WTC11 (cell line): ENCODE results near the gene HIP1R. TPM values are rescaled to one million over a fixed set of nuclear protein-coding genes. Genes with fewer than 3 reads are reported as not detected.

Experiments
- ATAC-seq: fragments of 200-7000 bp; cut with Tn5 transposase; 2 replicates; pipeline ENCODE4 v1.10.0; 2021; ENCODE audit warnings: mild to moderate bottlenecking, moderate library complexity
- CTCF ChIA-PET: fragments of 300-600 bp; sonication (Branson Sonifier 250); formaldehyde crosslinking; loops from one replicate; lab custom pipeline; 2021; ENCODE audit warnings: antibody characterized with exemption; lab: Charles Lee
- POLR2A ChIA-PET: fragments of 350-600 bp; sonication (Branson Sonifier 250); formaldehyde crosslinking; loops from one replicate; lab custom pipeline; 2021; ENCODE audit warnings: antibody characterized with exemption; lab: Charles Lee
- DNase-seq: peaks from one replicate; pipeline ENCODE4 v3.0.0; 2021; ENCODE audit warnings: low spot score
- H3K27ac Mint-ChIP-seq: 2 replicates; pipeline ENCODE4 v1.8.0; 2021; ENCODE audit warnings: mixed read lengths
- H3K27me3 Mint-ChIP-seq: 2 replicates; pipeline ENCODE4 v1.8.0; 2021; ENCODE audit warnings: low read depth, mild to moderate bottlenecking, moderate library complexity, mixed read lengths
- H3K36me3 Mint-ChIP-seq: 2 replicates; pipeline ENCODE4 v1.8.0; 2021; ENCODE audit warnings: mixed read lengths
- H3K4me1 Mint-ChIP-seq: 2 replicates; pipeline ENCODE4 v1.8.0; 2022; ENCODE audit warnings: mixed read lengths
- H3K4me3 Mint-ChIP-seq: 2 replicates; pipeline ENCODE4 v1.8.0; 2021; ENCODE audit warnings: mild to moderate bottlenecking, moderate library complexity, mixed read lengths
- H3K9me3 Mint-ChIP-seq: 2 replicates; pipeline ENCODE4 v1.8.0; 2021; ENCODE audit warnings: mixed read lengths
- CREM ChIP-seq: sonication (generic); formaldehyde crosslinking; IDR thresholded peaks from 2 replicates; pipeline ENCODE4 v1.8.1; 2022; ENCODE audit warnings: mild to moderate bottlenecking, missing genetic modification reagents, moderate library complexity
- ESRRA ChIP-seq: sonication (generic); formaldehyde crosslinking; IDR thresholded peaks from 2 replicates; pipeline ENCODE4 v1.8.1; 2022; ENCODE audit warnings: mild to moderate bottlenecking, missing genetic modification reagents, borderline replicate concordance
- ETV6 ChIP-seq: sonication (generic); formaldehyde crosslinking; IDR thresholded peaks from 2 replicates; pipeline ENCODE4 v1.8.1; 2022; ENCODE audit warnings: mild to moderate bottlenecking, missing genetic modification reagents
- GTF2I ChIP-seq: fragments of 250-450 bp; sonication (Bioruptor Pico); conservative IDR thresholded peaks from 2 replicates; pipeline ENCODE4 v1.4.0; 2021; ENCODE audit warnings: mild to moderate bottlenecking
- IRF2 ChIP-seq: sonication (generic); formaldehyde crosslinking; IDR thresholded peaks from 2 replicates; pipeline ENCODE4 v1.8.0; 2022; ENCODE audit warnings: low read depth, missing genetic modification reagents, borderline replicate concordance
- MXD4 ChIP-seq: fragments of 250-450 bp; sonication (Bioruptor Pico); IDR thresholded peaks from 2 replicates; pipeline ENCODE4 v1.8.0; 2021; ENCODE audit warnings: mild to moderate bottlenecking, moderate library complexity, borderline replicate concordance
- NFE2L1 ChIP-seq: sonication (generic); formaldehyde crosslinking; IDR thresholded peaks from 2 replicates; pipeline ENCODE4 v1.8.1; 2023; ENCODE audit warnings: missing genetic modification reagents
- RELA ChIP-seq: sonication (generic); formaldehyde crosslinking; IDR thresholded peaks from 2 replicates; pipeline ENCODE4 v1.8.1; 2022; ENCODE audit warnings: missing genetic modification reagents, mild to moderate bottlenecking, borderline replicate concordance
- TCF7 ChIP-seq: sonication (generic); formaldehyde crosslinking; IDR thresholded peaks from 2 replicates; pipeline ENCODE4 v1.8.0; 2022; ENCODE audit warnings: mild to moderate bottlenecking, low read depth, missing genetic modification reagents, moderate library complexity
- TEAD1 ChIP-seq: sonication (generic); formaldehyde crosslinking; IDR thresholded peaks from 2 replicates; pipeline ENCODE4 v1.8.0; 2022; ENCODE audit warnings: mild to moderate bottlenecking, missing genetic modification reagents
- total RNA-seq: library from RNA; stranded (reverse); gene quantifications from 3 replicates; pipeline ENCODE4 v1.2.3, GENCODE V29; 2021
- TF ChIP-seq, protein P1 (sequence below): fragments of 250-450 bp; sonication (Bioruptor Pico); conservative IDR thresholded peaks from 2 replicates; pipeline ENCODE4 v1.9.0; 2021; ENCODE audit warnings: mild to moderate bottlenecking
- TF ChIP-seq, protein P2 (sequence below): sonication (generic); formaldehyde crosslinking; IDR thresholded peaks from 2 replicates; pipeline ENCODE4 v1.8.1; 2023; ENCODE audit warnings: mild to moderate bottlenecking, missing genetic modification reagents, borderline replicate concordance
- TF ChIP-seq, protein P3 (sequence below): sonication (generic); formaldehyde crosslinking; IDR thresholded peaks from 2 replicates; pipeline ENCODE4 v1.8.1; 2022; ENCODE audit warnings: low read depth, mild to moderate bottlenecking, moderate library complexity, missing genetic modification reagents, borderline replicate concordance
- TF ChIP-seq, protein P4 (sequence below): sonication (generic); formaldehyde crosslinking; IDR thresholded peaks from 2 replicates; pipeline ENCODE4 v1.8.0; 2023; ENCODE audit warnings: missing genetic modification reagents, mild to moderate bottlenecking, borderline replicate concordance
- TF ChIP-seq, protein P5 (sequence below): sonication (generic); formaldehyde crosslinking; IDR thresholded peaks from 2 replicates; pipeline ENCODE4 v1.8.1; 2023; ENCODE audit warnings: mild to moderate bottlenecking, missing genetic modification reagents
- TF ChIP-seq, protein P6 (sequence below): sonication (generic); formaldehyde crosslinking; IDR thresholded peaks from 2 replicates; pipeline ENCODE4 v1.8.1; 2023; ENCODE audit warnings: mild to moderate bottlenecking, missing genetic modification reagents, moderate library complexity
- TF ChIP-seq, protein P7 (sequence below): sonication (generic); formaldehyde crosslinking; IDR thresholded peaks from 2 replicates; pipeline ENCODE4 v1.8.1; 2023; ENCODE audit warnings: mild to moderate bottlenecking, missing genetic modification reagents, moderate library complexity

The HIP1R gene
- total RNA-seq, 1 experiment from 2014 or later, result 45.2 TPM

DNA sequence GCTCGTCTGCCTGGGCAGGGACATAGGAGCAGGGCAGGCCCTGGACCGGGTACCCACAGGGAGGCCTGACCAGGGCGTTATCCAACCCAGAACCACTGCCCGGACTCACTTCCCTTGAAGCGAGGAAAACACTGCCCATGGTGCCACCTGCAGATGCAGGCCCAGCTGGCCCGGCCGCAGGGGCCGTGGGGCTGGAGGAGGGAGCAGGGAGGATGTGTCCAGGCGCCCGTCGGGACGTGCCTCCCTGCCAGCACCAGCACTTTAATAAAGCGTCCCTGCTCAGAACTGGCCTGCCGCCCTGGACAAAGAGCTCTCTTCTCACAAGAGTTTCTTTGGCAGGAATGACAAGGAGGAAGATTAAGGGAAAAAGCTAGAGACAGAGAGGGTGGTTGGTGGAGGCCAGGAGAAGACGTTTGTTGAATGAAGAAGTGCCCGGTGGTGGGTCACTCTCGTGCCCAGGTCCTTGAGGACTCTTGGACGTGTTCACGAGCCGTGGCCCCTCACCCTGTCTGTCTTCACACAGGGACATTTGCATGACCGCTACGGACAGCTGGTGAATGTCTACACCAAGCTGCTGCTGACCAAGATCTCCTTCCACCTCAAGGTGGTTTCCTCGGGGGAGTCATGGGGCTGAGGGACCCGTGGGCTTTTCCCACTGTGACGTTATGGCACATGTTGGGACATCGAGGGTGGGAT is 14.2 kb downstream of the HIP1R start (continued):
- TF ChIP-seq, protein P1, sequence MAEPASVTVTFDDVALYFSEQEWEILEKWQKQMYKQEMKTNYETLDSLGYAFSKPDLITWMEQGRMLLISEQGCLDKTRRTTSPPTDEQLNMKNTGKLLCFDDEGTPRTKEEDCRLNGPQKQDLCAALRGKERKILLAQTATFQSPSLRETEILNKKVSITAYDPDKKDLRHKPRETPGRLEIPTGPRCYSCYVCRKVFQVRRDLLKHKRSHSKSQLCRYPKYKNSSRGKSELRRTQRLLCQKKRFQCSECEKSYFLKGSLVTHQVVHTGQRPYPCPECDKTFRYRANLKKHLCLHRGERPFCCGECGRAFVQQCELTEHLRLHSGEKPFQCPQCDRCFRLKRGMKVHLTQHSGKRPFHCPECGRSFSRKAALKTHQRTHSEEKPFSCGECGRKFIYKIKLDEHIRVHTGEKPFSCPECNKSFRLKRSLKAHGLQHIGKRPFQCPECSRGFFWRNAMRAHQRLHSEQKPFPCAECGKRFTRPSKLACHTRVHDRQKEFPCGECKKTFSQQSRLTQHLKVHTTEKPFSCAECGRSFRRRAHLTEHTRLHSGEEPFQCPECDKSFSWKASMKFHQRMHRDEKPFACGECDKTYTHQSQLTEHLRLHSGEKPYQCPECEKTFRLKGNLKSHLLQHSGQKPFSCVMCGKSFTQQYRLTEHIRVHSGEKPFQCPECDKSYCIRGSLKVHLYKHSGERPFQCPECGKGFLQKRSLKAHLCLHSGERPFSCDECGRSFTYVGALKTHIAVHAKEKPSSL (CRISPR knock-in tag), result no peak
- TF ChIP-seq ETV6 (CRISPR knock-in tag) (no peak), CREM (CRISPR knock-in tag) (no peak), IRF2 (CRISPR knock-in tag) (no peak), GTF2I (CRISPR knock-in tag) (no peak)
- TF ChIP-seq, protein P2, sequence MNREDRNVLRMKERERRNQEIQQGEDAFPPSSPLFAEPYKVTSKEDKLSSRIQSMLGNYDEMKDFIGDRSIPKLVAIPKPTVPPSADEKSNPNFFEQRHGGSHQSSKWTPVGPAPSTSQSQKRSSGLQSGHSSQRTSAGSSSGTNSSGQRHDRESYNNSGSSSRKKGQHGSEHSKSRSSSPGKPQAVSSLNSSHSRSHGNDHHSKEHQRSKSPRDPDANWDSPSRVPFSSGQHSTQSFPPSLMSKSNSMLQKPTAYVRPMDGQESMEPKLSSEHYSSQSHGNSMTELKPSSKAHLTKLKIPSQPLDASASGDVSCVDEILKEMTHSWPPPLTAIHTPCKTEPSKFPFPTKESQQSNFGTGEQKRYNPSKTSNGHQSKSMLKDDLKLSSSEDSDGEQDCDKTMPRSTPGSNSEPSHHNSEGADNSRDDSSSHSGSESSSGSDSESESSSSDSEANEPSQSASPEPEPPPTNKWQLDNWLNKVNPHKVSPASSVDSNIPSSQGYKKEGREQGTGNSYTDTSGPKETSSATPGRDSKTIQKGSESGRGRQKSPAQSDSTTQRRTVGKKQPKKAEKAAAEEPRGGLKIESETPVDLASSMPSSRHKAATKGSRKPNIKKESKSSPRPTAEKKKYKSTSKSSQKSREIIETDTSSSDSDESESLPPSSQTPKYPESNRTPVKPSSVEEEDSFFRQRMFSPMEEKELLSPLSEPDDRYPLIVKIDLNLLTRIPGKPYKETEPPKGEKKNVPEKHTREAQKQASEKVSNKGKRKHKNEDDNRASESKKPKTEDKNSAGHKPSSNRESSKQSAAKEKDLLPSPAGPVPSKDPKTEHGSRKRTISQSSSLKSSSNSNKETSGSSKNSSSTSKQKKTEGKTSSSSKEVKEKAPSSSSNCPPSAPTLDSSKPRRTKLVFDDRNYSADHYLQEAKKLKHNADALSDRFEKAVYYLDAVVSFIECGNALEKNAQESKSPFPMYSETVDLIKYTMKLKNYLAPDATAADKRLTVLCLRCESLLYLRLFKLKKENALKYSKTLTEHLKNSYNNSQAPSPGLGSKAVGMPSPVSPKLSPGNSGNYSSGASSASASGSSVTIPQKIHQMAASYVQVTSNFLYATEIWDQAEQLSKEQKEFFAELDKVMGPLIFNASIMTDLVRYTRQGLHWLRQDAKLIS, result no peak

DNA sequence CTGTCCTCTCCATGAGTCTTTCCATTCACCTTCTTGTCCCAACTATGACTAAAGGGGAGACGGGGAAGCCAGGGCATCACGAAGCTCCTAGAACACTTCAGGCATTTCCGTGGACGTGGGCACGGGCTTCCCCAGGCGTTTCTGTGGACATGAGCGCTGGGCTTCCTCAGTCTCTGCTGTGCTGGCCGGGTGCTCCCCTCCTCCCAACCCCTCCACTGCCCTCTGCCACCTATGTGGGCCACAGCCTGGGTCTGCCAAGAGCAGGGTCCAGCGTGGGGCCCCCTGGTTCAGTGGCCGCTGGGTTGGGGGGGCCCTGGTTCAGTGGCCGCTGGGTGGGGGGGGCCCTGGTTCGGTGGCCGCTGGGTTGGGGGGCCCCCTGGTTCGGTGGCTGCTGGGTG is 14.8 kb downstream of the HIP1R start:
- 0 out of 2 replicates have a peak overlapping the region, but pooled peaks have one; percentile 23 for H3K27ac Mint-ChIP-seq
- no peaks in the 10 kb centered on the region for H3K9me3 Mint-ChIP-seq
- H3K27me3 Mint-ChIP-seq, result no peaks in the 10 kb centered on the region
- no peak overlapping the region for H3K4me3 Mint-ChIP-seq
- H3K36me3 Mint-ChIP-seq, result no peaks in the 10 kb centered on the region
- CTCF ChIA-PET, result interaction anchor here (0.6 kb wide), 1 partner anchor 57 kb away, joined by 3 read pairs; no protein-coding TSS in a partner anchor
- POLR2A ChIA-PET, result no interaction called here
- ATAC-seq (no peak), DNase-seq (no peak)
- peaks cover 4% of the 10 kb centered on the region; the same call in 1 of the 2 replicates for H3K4me1 Mint-ChIP-seq
- no peak for TF ChIP-seq TEAD1
- TF ChIP-seq, protein P3, sequence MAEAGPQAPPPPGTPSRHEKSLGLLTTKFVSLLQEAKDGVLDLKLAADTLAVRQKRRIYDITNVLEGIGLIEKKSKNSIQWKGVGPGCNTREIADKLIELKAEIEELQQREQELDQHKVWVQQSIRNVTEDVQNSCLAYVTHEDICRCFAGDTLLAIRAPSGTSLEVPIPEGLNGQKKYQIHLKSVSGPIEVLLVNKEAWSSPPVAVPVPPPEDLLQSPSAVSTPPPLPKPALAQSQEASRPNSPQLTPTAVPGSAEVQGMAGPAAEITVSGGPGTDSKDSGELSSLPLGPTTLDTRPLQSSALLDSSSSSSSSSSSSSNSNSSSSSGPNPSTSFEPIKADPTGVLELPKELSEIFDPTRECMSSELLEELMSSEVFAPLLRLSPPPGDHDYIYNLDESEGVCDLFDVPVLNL (CRISPR knock-in tag), result no peak
- TF ChIP-seq, protein P4, sequence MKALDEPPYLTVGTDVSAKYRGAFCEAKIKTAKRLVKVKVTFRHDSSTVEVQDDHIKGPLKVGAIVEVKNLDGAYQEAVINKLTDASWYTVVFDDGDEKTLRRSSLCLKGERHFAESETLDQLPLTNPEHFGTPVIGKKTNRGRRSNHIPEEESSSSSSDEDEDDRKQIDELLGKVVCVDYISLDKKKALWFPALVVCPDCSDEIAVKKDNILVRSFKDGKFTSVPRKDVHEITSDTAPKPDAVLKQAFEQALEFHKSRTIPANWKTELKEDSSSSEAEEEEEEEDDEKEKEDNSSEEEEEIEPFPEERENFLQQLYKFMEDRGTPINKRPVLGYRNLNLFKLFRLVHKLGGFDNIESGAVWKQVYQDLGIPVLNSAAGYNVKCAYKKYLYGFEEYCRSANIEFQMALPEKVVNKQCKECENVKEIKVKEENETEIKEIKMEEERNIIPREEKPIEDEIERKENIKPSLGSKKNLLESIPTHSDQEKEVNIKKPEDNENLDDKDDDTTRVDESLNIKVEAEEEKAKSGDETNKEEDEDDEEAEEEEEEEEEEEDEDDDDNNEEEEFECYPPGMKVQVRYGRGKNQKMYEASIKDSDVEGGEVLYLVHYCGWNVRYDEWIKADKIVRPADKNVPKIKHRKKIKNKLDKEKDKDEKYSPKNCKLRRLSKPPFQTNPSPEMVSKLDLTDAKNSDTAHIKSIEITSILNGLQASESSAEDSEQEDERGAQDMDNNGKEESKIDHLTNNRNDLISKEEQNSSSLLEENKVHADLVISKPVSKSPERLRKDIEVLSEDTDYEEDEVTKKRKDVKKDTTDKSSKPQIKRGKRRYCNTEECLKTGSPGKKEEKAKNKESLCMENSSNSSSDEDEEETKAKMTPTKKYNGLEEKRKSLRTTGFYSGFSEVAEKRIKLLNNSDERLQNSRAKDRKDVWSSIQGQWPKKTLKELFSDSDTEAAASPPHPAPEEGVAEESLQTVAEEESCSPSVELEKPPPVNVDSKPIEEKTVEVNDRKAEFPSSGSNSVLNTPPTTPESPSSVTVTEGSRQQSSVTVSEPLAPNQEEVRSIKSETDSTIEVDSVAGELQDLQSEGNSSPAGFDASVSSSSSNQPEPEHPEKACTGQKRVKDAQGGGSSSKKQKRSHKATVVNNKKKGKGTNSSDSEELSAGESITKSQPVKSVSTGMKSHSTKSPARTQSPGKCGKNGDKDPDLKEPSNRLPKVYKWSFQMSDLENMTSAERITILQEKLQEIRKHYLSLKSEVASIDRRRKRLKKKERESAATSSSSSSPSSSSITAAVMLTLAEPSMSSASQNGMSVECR (CRISPR knock-in tag), result no peak
- no peak for TF ChIP-seq IRF2 (CRISPR knock-in tag)
- TF ChIP-seq, protein P5, sequence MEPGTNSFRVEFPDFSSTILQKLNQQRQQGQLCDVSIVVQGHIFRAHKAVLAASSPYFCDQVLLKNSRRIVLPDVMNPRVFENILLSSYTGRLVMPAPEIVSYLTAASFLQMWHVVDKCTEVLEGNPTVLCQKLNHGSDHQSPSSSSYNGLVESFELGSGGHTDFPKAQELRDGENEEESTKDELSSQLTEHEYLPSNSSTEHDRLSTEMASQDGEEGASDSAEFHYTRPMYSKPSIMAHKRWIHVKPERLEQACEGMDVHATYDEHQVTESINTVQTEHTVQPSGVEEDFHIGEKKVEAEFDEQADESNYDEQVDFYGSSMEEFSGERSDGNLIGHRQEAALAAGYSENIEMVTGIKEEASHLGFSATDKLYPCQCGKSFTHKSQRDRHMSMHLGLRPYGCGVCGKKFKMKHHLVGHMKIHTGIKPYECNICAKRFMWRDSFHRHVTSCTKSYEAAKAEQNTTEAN (CRISPR knock-in tag), result no peak
- TF ChIP-seq MXD4 (CRISPR knock-in tag), result no peak
- no peak for TF ChIP-seq ESRRA (CRISPR knock-in tag)
- TF ChIP-seq NFE2L1 (CRISPR knock-in tag), result no peak
- no peak for TF ChIP-seq TCF7 (CRISPR knock-in tag)
- TF ChIP-seq, protein P6, sequence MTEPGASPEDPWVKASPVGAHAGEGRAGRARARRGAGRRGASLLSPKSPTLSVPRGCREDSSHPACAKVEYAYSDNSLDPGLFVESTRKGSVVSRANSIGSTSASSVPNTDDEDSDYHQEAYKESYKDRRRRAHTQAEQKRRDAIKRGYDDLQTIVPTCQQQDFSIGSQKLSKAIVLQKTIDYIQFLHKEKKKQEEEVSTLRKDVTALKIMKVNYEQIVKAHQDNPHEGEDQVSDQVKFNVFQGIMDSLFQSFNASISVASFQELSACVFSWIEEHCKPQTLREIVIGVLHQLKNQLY (CRISPR knock-in tag), result no peak
- TF ChIP-seq RELA (CRISPR knock-in tag), result no peak
- TF ChIP-seq, protein P7, sequence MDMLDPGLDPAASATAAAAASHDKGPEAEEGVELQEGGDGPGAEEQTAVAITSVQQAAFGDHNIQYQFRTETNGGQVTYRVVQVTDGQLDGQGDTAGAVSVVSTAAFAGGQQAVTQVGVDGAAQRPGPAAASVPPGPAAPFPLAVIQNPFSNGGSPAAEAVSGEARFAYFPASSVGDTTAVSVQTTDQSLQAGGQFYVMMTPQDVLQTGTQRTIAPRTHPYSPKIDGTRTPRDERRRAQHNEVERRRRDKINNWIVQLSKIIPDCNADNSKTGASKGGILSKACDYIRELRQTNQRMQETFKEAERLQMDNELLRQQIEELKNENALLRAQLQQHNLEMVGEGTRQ (CRISPR knock-in tag), result no peak
